GM12892 (cell line): Measurements from ENCODE around the gene ACKR1.

ENCODE experiments used
- POLR2A ChIP-seq: IDR thresholded peaks from 2 replicates; pipeline ENCODE4 v1.6.1; 2011; ENCODE audit warnings: low read depth, low read length, control low read depth
- POLR2AphosphoS5 ChIP-seq: IDR thresholded peaks from 2 replicates; pipeline ENCODE4 v1.6.1; 2011; ENCODE audit warnings: low read depth, low read length, control low read depth
- TAF1 ChIP-seq: IDR thresholded peaks from 2 replicates; pipeline ENCODE4 v1.6.1; 2011; ENCODE audit warnings: low read depth, mild to moderate bottlenecking, control low read depth, low read length, borderline replicate concordance

GRCh38 chr1:159229896-159230295 is 25.2 kb downstream of the ACKR1 start:
- no peak for TF ChIP-seq POLR2AphosphoS5
- no peak for TF ChIP-seq POLR2A
- TF ChIP-seq TAF1 = no peak
